Renal cortex interstitium (tissue), 11 donors: ENCODE measurements around the gene RSPH10B. TPM values are rescaled to one million over a fixed set of nuclear protein-coding genes. Genes with fewer than 3 reads are reported as not detected.
"Not testable (repeated sequence)": the region's sequence is repeated elsewhere in the genome, so short reads cannot be mapped to it uniquely, and the experiment has no call there.

Experiments used
- DNase-seq, 11 donors: peaks; one replicate each; pipeline ENCODE4 v3.0.0-alpha.2; 2013; ENCODE audit warnings: low read depth in 9 of 11, low spot score in 4 of 11; ENCODE audit errors: extremely low read depth in 1 of 11
- polyA plus RNA-seq, 3 donors: library from polyadenylated mRNA; unstranded; fragments of 120-200 nt; gene quantifications; one replicate each; pipeline ENCODE4 v1.2.1, GENCODE V29; 2013; ENCODE audit not compliant: insufficient read length in 3 of 3

The RSPH10B gene
- polyA plus RNA-seq, 3 donors: 0.61 to 1.0 (median 0.79) TPM

DNA sequence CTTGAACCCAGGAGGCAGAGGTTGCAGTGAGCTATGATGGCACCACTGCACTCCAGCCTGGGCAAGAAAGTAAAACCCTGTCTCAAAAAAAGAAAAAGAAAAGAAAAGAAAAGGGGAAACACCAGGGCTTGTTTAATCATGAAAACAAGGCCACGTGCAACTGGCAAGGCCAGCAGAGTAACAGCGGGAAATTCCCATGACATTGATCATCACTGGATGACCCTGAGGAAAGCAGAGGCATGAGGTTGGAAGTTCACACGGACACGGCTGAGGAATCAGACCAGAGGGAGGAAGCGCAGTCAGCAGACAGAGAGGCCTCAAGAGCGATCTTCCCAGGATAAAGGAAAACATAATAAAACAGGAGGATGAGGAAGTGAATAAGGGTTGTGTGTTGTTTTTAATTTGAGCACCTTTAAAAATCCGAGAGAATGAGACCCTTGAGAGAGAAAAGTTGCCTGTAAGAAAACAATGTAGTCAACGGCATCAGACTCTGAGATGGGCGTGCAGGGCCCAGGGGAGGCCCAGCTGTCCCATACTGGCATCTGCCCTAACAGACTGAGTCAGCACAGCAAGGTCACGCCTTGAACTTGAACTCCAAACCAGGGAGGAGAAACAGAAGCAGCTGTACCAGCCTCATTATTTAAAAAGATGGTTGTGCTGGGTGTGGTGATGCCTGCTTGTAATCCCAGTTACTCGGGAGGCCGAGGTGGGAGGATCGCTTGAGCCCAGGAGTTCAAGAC lies 38.4 kb downstream of the RSPH10B start:
- DNase-seq: peak in 3 of 11 donors; percentile 1 to 8 (median 4)

GRCh38 chr7:5931250-5931649 lies 39.2 kb downstream of the RSPH10B start:
- DNase-seq: not testable (repeated sequence)

DNA sequence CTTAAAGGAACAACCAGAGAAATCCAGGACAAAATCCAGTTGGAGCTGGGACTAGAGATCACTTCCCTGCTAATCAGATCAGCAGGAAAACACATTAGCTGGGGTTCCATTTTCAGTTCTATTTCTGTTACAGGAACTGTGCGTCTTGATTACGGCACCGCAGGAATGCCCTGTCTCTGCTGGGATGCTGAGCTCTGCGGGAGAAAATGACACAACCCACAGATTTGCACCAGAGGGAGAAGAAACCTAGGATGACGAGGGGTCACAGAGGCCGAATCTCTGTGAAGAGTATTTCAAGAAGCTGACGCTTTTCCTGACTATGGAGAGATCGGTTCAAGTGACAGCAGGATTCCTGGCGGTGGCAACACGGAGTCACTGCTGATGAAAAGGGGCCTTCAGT lies 40.2 kb downstream of the RSPH10B start:
- not testable (repeated sequence) for DNase-seq

DNA sequence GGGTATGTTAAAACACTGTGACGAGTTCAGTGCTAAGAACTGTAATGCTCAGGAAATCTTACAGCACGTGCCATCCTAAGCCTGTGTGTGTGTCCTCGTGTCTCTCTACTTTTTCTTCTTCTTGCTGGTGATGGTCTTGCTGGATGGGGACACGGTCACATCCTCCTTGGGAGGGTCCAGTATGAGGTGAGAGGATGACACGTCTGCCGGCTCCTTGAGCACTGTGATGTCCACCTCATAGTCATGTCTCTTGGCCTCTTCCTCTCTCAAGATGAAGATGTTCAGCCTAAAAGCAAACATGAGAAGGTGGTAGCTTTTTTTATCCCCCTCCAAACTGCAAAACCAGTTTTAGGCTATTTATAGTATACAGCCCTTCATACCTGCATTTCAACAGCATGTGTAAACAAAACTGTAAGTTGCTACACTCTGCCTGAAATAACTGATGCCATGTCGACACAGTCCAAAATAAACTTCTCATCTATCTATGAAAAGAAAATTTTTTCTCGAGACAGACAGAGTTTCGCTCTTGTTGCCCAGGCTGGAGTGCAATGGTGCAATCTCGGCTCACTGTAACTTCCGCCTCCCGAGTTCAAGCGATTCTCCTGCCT lies 44.1 kb downstream of the RSPH10B start:
- not testable (repeated sequence) for DNase-seq

GRCh38 chr7:5924630-5925029 lies 45.9 kb downstream of the RSPH10B start:
- DNase-seq: not testable (repeated sequence)

- not testable (repeated sequence) for DNase-seq
Observed at GRCh38 chr7:5924180-5924579, 46.3 kb downstream of the RSPH10B start.

DNA sequence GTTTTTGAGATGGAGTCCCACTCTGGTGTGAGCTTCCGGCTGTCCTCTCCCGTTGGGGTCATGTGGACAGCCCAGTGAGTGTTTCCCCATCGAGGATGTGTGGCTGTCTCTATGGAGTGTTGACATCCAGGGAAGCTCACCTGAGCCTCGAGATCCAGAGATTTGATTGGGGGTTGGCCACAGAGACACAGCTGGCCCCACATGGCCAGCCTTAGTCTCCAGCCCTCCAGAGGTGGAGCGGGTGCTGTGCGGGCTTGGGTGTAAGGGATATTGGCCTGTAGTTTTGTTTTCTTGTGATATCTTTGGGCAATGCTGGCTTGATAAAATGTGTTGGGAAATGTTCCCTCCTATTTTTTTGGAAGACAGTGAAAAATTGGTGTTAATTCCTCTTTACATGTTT lies 54.0 kb downstream of the RSPH10B start:
- DNase-seq: not testable (repeated sequence)

DNA sequence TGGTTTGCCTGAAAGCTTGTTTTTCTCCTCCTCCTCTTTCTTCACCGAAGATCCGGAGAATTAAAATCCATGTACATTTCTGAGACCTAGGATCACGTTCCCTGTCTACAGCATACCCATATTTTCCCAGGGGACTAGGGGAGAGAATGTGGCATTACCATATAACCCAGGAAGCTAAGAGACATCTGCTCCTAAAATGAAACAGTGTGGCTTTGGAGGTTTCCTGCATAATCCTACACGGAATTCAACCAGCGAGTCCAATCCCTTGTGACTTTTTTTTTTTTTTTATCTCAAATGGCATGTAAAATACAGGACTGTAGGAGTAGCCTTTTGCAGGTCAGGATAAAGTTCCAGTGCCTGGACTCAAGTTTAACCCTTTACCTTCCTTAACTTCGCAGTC lies 61.7 kb downstream of the RSPH10B start:
- not testable (repeated sequence) for DNase-seq

DNA sequence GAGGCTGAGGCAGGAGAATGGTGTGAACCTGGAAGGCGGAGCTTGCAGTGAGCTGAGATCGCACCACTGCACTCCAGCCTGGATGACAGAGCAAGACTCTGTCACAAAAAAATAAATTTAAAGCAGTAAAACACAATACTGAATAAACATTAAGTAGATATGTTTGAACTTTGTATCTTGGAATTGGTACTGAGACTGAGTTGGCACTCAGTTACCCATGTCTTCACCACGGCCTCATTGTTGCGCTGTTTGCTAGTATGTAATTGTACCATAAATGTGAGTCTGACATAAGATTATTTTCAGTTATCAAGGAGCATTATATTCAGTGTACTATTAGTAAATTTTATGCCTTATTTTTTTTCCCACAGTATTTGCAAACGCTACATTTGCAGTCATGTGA lies 65.8 kb downstream of the RSPH10B start:
- not testable (repeated sequence) for DNase-seq

- DNase-seq: not testable (repeated sequence)
Observed at GRCh38 chr7:5903002-5903401, 67.5 kb downstream of the RSPH10B start.

GRCh38 chr7:5898480-5899224 lies 71.8 kb downstream of the RSPH10B start, which contains the start of gene CCZ1:
TSS of gene CCZ1 (plus strand) at chr7:5898733. CDS start at chr7:5898800, 67 bp downstream.
- peak in 9 of 11 donors; percentile 3 to 32 (median 10) for DNase-seq

GRCh38 chr7:5897369-5897919 lies 73.0 kb downstream of the RSPH10B start:
- DNase-seq: not testable (repeated sequence)

DNA sequence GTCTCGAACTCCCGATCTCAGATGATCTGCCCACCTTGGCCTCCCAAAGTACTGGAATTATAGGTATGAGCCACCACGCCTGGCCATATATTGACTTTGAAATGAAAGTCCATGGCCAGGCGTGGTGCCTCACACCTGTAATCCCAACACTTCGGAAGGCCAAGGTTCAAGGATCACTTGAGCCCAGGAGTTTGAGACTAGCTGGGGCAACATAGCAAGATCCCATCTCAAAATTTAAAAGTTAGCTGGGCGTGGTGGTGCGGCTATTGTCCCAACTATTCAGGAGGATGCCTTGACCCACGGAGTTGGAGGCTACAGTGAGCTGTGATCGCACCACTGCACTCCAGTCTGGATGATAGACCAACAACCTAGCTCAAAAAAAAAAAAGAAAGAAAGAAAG lies 78.0 kb downstream of the RSPH10B start:
- DNase-seq: no peak

- not testable (repeated sequence) for DNase-seq
Observed at GRCh38 chr7:5890244-5890643, 80.2 kb downstream of the RSPH10B start.

DNA sequence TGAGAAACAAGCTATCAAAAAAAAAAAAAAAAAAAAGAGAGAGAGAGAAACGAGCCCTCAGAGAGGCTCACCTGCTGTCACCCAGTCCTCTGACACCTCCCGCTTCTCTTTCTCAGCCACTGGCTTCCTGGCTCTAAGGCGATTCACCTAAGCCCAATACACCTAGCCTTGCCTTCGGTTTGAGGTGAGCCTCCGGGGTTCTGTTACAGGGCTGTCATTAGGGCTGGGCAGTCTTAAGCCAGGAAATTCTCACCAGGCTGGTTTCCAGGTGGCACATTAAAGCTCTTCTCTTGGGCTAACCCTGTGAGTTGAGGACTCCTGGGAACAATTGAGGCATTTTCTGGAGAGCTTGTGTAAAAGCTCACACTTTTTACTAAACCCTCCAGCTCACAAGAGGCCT lies 82.5 kb downstream of the RSPH10B start:
- DNase-seq: not testable (repeated sequence)

GRCh38 chr7:5884431-5884830 lies 86.1 kb downstream of the RSPH10B start:
- DNase-seq: not testable (repeated sequence)

DNA sequence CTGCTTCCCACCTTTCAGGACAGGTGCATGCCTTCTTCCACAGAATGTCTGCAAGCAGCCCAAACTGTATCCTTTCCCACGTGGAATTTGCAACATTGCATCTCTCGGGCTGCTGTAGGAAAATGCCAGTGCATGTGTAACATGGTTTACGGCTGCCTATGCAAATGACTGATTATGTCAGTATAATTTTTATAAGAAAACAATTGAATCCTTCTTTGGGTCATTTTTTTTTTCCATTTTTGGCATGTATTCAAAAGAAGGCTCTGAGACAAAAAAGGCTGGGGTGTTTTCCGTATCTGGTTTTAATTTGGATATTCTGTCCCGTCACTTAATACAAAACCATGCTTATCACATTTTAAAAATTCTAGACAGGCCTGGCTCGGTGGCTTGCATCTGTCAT lies 90.4 kb downstream of the RSPH10B start:
- DNase-seq: not testable (repeated sequence)

GRCh38 chr7:5879591-5879990 lies 90.9 kb downstream of the RSPH10B start:
- DNase-seq: not testable (repeated sequence)
